Naive thymus-derived CD4-positive, alpha-beta T cell (primary cell): ENCODE data around the gene ADAT3. TPM values are rescaled to one million over a fixed set of nuclear protein-coding genes. Genes with fewer than 3 reads are reported as not detected.

Experiments used
- ATAC-seq: fragments of 150-1000 bp; cut with Tn5 transposase; 2 replicates; pipeline ENCODE4 v1.10.0; 2021; ENCODE audit warnings: mild to moderate bottlenecking, moderate library complexity
- CTCF ChIA-PET: fragments of 350-600 bp; sonication (Branson Sonifier 250); formaldehyde crosslinking; loops from one replicate; lab custom pipeline; 2021; ENCODE audit warnings: antibody characterized with exemption; lab: Charles Lee
- POLR2A ChIA-PET: fragments of 350-600 bp; sonication (Branson Sonifier 250); formaldehyde crosslinking; loops from one replicate; lab custom pipeline; 2021; ENCODE audit warnings: antibody characterized with exemption, inconsistent platforms; lab: Charles Lee
- DNase-seq, 9 donors: peaks; one replicate each; pipeline versions ENCODE4 v3.0.0 to v3.0.0-alpha.2; 2020 to 2022; ENCODE audit warnings: mixed read lengths in 1 of 9
- H3K27ac ChIP-seq: one replicate; pipeline ENCODE4 v1.7.0; 2013; ENCODE audit warnings: mild to moderate bottlenecking, low read depth, low read length, moderate library complexity
- H3K27me3 ChIP-seq, 2 donors: one replicate each; pipeline ENCODE4 v1.7.0; 2013; ENCODE audit warnings: low read length in 2 of 2, mild to moderate bottlenecking in 2 of 2, moderate library complexity in 2 of 2; ENCODE audit not compliant: control insufficient read depth in 2 of 2, insufficient read depth in 2 of 2
- H3K36me3 ChIP-seq, 3 experiments: 1 replicate in 2 of 3; 2 replicates in 1 of 3; pipeline ENCODE4 v1.7.0; 2013; ENCODE audit warnings: low read length in 3 of 3, mild to moderate bottlenecking in 3 of 3, moderate library complexity in 1 of 3; ENCODE audit not compliant: insufficient read depth in 3 of 3, control insufficient read depth in 2 of 3
- H3K4me1 ChIP-seq, 2 donors: one replicate each; pipeline ENCODE4 v1.7.0; 2013; ENCODE audit warnings: low read length in 2 of 2, mild to moderate bottlenecking in 2 of 2, moderate library complexity in 1 of 2; ENCODE audit not compliant: control insufficient read depth in 2 of 2, insufficient read depth in 2 of 2
- H3K4me3 ChIP-seq: 2 replicates; pipeline ENCODE4 v1.7.0; 2013; ENCODE audit warnings: mild to moderate bottlenecking, low read length
- H3K9me3 ChIP-seq, 3 experiments: 1 replicate in 2 of 3; 2 replicates in 1 of 3; pipeline ENCODE4 v1.7.0; 2013; ENCODE audit warnings: low read length in 3 of 3; ENCODE audit not compliant: control insufficient read depth in 2 of 3
- H3K27ac Mint-ChIP-seq, 9 donors: one replicate each; pipeline ENCODE4 v1.8.0; 2020 to 2022; ENCODE audit warnings: mixed read lengths in 9 of 9, mild to moderate bottlenecking in 8 of 9, moderate library complexity in 5 of 9, inconsistent platforms in 2 of 9
- H3K27me3 Mint-ChIP-seq, 5 donors: one replicate each; pipeline ENCODE4 v1.8.0; 2021 to 2022; ENCODE audit warnings: mixed read lengths in 5 of 5, mild to moderate bottlenecking in 1 of 5
- H3K36me3 Mint-ChIP-seq, 5 donors: one replicate each; pipeline ENCODE4 v1.8.0; 2020 to 2022; ENCODE audit warnings: mixed read lengths in 5 of 5, mild to moderate bottlenecking in 3 of 5, inconsistent platforms in 1 of 5
- H3K4me1 Mint-ChIP-seq, 7 donors: one replicate each; pipeline ENCODE4 v1.8.0; 2020 to 2022; ENCODE audit warnings: mixed read lengths in 7 of 7, mild to moderate bottlenecking in 3 of 7, inconsistent platforms in 1 of 7
- H3K4me3 Mint-ChIP-seq, 10 donors: one replicate each; pipeline ENCODE4 v1.8.0; 2020 to 2022; ENCODE audit warnings: mild to moderate bottlenecking in 10 of 10, mixed read lengths in 10 of 10, moderate library complexity in 6 of 10, inconsistent platforms in 2 of 10
- H3K9me3 Mint-ChIP-seq, 11 donors: one replicate each; pipeline ENCODE4 v1.8.0; 2020 to 2022; ENCODE audit warnings: mixed read lengths in 11 of 11, mild to moderate bottlenecking in 4 of 11, inconsistent platforms in 1 of 11, moderate library complexity in 1 of 11
- intact Hi-C, 2 donors: fragments of 100-400 bp; cut with micrococcal nuclease; formaldehyde crosslinking; loops; one replicate each; pipeline ENCODE4 v1.15.1; 2023
- polyA plus RNA-seq, 2 donors: library from polyadenylated mRNA; unstranded; fragments of 300-500 nt; fragmentation: Illumina TruSeq; gene quantifications; one replicate each; pipeline ENCODE4 v1.2.3, GENCODE V29; 2021
- total RNA-seq, 6 experiments: library from RNA in 5 of 6; stranded (reverse) in 5 of 6; gene quantifications; 1 replicate in 5 of 6; 2 replicates in 1 of 6; pipeline ENCODE4 v1.2.3 and lab custom pipeline; 2021 to 2026

Gene ADAT3
- 10 to 100 TPM in 2 of 5 experiments, 1 to 10 TPM in 3; 3.5 to 13.5 (median 6.1) TPM for total RNA-seq
- polyA plus RNA-seq: 1 to 10 TPM; 2.2 to 5.9 TPM
- 1.1 reads per million for total RNA-seq (lab: John Stamatoyannopoulos, UW)

DNA sequence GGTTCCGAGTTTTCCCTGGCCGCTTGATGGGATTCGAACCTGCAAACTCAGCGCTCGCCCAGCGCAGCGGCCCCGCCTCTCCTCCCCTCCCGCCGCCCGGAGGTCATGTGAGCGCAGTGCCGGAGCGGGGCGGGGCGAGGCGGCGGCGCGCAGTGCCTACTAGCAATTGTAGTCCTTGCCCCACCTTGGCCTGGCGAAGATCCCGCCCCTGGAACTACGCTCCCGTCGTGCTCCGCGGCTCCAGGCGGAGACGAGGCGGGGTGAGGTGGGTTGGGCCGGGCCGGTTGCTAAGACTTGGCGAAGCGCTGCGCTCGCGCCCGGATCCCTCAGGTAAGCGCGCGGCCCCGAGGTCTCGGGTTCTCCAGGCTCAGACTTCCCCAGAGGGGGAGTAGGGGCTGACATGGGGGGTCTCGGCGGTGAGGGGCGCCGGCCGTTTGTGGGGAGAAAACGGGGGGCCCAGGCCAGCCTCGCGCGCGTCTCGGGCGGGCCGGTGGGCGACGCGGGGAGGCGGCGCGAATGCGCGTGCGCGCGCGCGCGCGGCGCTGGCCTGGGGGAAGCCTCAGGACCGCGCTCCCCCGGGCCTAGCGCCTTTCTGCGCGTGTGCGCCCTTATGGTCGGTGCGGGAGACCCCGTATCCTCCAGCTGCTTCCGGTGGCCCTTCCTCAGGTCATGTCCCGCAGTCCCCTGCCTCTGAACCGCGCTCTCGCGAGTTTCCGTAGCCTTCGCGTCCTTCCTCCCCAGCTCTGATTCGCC is at the start of gene ADAT3, which contains the start of gene SCAMP4:
Gene ADAT3 (plus strand): TSS at position 290 of the 753 bp plus-strand sequence. CDS start 6,649 bp downstream, outside the sequence.
Gene SCAMP4 (plus strand): TSS at position 290 of the 753 bp plus-strand sequence. CDS start 9,621 bp downstream, outside the sequence.
- peak within 1 kb of the TSS; percentile 88 to 96 (median 92) for H3K4me3 Mint-ChIP-seq
- Histone ChIP-seq H3K27me3 (no peaks in the 10 kb centered on the region), H3K4me1 (peaks cover 10% of the 10 kb centered on the region in 2 donors), H3K9me3 (no peaks in the 10 kb centered on the region), H3K36me3 (no peaks in the 10 kb centered on the region), H3K27ac (peak within 1 kb of the TSS; percentile 75), H3K4me3 (peak within 1 kb of the TSS; percentile 70)
- peak within 1 kb of the TSS; percentile 67 to 96 (median 92) for H3K27ac Mint-ChIP-seq
- CTCF ChIA-PET: interaction anchor here (0.6 to 1.2 kb wide), 2 partner anchors 13 to 41 kb away, joined by 3 read pairs; no protein-coding TSS in a partner anchor
- intact Hi-C loops: loop anchor here (1.0 kb wide), 11 partner anchors 8 to 415 kb away; partner anchors contain the start of genes ABHD17A (in 1 of the 2), AP3D1 (in 1 of the 2), IZUMO4 (in 1 of the 2) and MOB3A (in 1 of the 2)
- H3K27me3 Mint-ChIP-seq: no peaks in the 10 kb centered on the region
- H3K9me3 Mint-ChIP-seq: peaks cover 0 to 2% (median 0%) of the 10 kb centered on the region in 11 donors
- DNase-seq (peak; percentile 90 to 98 (median 97)), ATAC-seq (peak; percentile 98)
- POLR2A ChIA-PET: interaction anchor here (0.8 to 2.3 kb wide), 8 partner anchors 8 to 41 kb away, joined by 3 to 11 read pairs (median 4); partner anchors contain the start of gene ABHD17A
- H3K4me1 Mint-ChIP-seq: peaks cover 13 to 57% (median 39%) of the 10 kb centered on the region in 7 donors
- peaks cover 0 to 2% (median 0%) of the 10 kb centered on the region in 5 donors for H3K36me3 Mint-ChIP-seq

DNA sequence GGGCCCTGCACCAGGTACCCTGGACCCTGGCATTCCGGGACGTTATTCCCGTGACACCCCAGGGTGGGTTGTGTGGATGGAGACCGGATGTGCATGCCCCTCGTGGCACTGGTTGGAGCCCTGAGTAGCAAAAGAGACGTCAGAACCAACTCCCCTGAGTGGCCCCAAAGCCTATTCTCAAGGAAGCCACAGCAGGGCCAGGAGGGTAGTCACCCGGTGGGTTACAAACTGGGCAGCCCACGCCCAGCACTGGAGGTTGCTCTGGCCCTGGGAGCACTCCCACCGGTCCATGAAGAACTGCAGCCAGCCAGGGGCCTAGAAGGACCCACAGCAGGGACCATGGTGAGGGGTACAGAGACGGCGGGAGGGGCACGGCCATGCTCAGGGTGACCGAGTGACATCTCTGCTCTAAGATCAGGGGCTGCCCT is 49.4 kb upstream of the ADAT3 start:
- H3K9me3 Mint-ChIP-seq: no peaks in the 10 kb centered on the region
- no peaks in the 10 kb centered on the region for H3K9me3 ChIP-seq
- ATAC-seq (peak; percentile 6), DNase-seq (peak in 4 of 9 donors; percentile 36 to 45 (median 41))
- H3K27me3 Mint-ChIP-seq: no peaks in the 10 kb centered on the region
- H3K27ac ChIP-seq: peak overlapping the region; percentile 93
- peaks cover 0 to 3% (median 0%) of the 10 kb centered on the region in 3 experiments for H3K36me3 ChIP-seq
- ChIA-PET CTCF (interaction anchor here (0.6 kb wide), 1 partner anchor 18 kb away, joined by 5 read pairs; no protein-coding TSS in a partner anchor), POLR2A (interaction anchor here (0.5 to 2.8 kb wide), 9 partner anchors 9 to 1095 kb away, joined by 3 to 21 read pairs (median 3); partner anchors contain the start of gene CIRBP)
- peak overlapping the region; percentile 82 to 96 (median 91) for H3K27ac Mint-ChIP-seq
- peaks cover 28 to 82% of the 10 kb centered on the region in 2 donors for H3K4me1 ChIP-seq
- peak overlapping the region; percentile 79 to 91 (median 87) for H3K4me3 Mint-ChIP-seq
- peaks cover 9 to 68% (median 51%) of the 10 kb centered on the region in 7 donors for H3K4me1 Mint-ChIP-seq
- H3K36me3 Mint-ChIP-seq: peaks cover 0 to 2% (median 0%) of the 10 kb centered on the region in 5 donors
- no peaks in the 10 kb centered on the region for H3K27me3 ChIP-seq
- intact Hi-C loops: loop anchor here (1.0 to 10.0 kb wide), 4 partner anchors 7 to 591 kb away; partner anchors contain the start of genes ATP8B3 (in 1 of the 2), CIRBP (in 1 of the 2) and KLF16 (in 1 of the 2)
- peak overlapping the region; percentile 84 for H3K4me3 ChIP-seq

DNA sequence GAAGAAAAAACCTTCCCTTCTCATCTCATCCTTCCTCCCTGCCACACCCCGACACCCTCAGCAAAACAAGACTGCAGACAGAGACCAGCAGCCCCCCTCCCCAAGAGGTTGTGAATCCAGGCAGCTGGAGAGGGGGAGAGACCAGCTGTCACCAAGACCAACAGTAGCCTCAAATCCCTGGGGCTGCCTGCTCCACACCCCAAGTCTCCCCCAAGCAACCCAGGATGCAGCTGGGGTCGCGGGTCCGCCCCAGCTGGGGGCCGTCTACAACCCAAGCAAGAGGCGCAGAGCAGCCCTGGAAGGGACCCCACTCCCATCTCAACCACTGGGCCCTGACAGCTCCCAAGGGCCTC is 48.9 kb upstream of the ADAT3 start:
- peak overlapping the region; percentile 79 to 91 (median 87) for H3K4me3 Mint-ChIP-seq
- Histone ChIP-seq H3K4me3 (peak overlapping the region; percentile 84), H3K9me3 (no peaks in the 10 kb centered on the region), H3K27ac (peak overlapping the region; percentile 93), H3K27me3 (no peaks in the 10 kb centered on the region), H3K36me3 (peaks cover 0 to 3% (median 0%) of the 10 kb centered on the region in 3 experiments), H3K4me1 (peaks cover 28 to 84% of the 10 kb centered on the region in 2 donors)
- no peaks in the 10 kb centered on the region for H3K27me3 Mint-ChIP-seq
- H3K27ac Mint-ChIP-seq: peak overlapping the region; percentile 82 to 96 (median 91)
- DNase-seq (peak in 1 of 9 donors; percentile 28), ATAC-seq (no peak)
- H3K36me3 Mint-ChIP-seq: peaks cover 0 to 2% (median 0%) of the 10 kb centered on the region in 5 donors
- peaks cover 7 to 68% (median 51%) of the 10 kb centered on the region in 7 donors for H3K4me1 Mint-ChIP-seq
- peaks cover 0 to under 1% (median 0%) of the 10 kb centered on the region in 11 donors for H3K9me3 Mint-ChIP-seq
- intact Hi-C loops: loop anchor here in 1 of 2 donors (10.0 kb wide), 1 partner anchor 592 kb away; the partner anchor contains the start of gene CIRBP
- POLR2A ChIA-PET: interaction anchor here (0.6 to 2.8 kb wide), 11 partner anchors 8 to 1094 kb away, joined by 3 to 21 read pairs (median 5); partner anchors contain the start of genes ABHD17A and CIRBP
- CTCF ChIA-PET: interaction anchor here (0.6 kb wide), 1 partner anchor 18 kb away, joined by 5 read pairs; no protein-coding TSS in a partner anchor

DNA sequence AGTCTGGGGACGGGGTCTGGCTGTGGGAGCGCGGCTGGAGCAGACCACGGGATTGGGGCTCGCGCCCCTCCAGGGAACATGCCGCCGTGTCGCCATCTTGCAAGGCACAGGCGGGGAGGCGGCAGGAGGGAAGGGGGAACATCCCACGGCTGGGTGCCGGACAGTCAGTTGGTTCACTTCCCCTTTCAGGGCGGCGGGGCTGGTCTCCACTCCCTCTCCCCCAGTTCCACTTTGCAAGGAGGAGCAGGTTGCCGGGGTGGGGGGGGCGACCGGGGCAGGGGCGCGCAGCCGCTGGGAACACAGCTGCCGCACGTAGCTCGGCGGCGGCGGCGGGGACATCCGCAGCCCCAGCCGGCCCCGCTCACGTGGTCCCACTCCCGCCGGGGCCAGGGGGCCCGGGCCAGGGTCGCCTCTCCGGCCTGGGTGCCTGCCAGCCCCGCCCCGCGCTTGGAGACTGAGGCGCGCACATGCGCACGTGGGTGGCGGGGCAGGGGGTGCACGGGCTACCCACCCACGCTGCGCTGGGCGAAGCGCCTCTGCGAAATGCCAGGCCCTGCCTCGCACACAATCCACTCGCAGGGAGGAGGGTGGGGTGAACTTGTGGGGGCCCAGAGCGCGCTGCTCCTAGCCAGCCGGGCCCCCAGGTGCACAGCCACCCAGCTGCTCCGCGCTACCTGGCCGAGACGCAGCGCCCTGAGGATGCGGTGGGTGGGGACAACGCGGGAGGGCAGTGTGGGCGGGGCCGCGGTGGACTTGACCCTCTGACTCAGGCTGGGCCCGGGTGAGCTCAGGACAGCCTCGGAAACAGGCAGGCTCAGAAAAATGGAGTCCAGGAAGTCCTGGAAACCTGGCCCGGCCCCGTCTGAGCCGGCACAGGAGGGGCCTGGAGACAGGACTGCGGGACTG is 48.2 kb upstream of the ADAT3 start:
- intact Hi-C loops: loop anchor here in 1 of 2 donors (10.0 kb wide), 1 partner anchor 592 kb away; the partner anchor contains the start of gene CIRBP
- H3K36me3 Mint-ChIP-seq: peaks cover 0 to 2% (median 0%) of the 10 kb centered on the region in 5 donors
- POLR2A ChIA-PET: interaction anchor here (0.6 to 2.8 kb wide), 17 partner anchors 8 to 1094 kb away, joined by 3 to 21 read pairs (median 3); partner anchors contain the start of genes ABHD17A, AP3D1, CIRBP and GADD45B

DNA sequence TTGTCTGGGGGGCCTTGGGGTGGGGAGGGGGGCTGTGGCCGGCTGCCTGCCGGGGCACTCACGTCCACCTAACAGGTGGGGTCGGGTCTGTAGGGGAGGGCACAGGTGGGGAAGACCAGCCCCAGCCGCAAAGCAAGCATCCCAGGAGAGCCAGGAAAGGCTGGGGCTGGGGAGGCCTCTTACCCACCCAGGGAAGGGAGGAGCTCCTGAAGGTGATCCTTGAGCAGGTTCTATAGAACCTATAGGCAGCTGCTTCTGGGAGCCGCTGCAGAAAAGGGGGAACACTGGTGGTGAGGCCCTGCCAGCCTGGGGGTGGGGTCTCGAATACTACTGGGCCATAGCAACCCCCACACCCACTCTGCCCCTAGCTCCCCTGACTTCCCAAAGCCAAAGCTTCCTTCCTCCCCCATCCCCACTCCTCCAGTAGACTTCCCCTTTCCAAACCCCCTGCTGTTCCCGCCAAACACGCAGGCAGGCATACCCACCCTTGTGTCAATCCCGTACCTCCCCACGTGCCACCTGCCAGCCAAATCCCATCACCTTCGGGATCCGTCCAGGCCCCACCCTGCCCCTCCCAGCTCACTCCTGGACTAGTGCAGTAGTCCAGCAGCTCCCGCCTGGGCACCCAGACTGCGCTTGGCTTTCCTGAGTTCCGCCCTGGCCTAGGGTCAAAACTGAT is 47.4 kb upstream of the ADAT3 start:
- H3K27me3 Mint-ChIP-seq: no peaks in the 10 kb centered on the region
- Histone ChIP-seq H3K4me3 (no peak overlapping the region), H3K36me3 (peaks cover 0 to 3% (median 0%) of the 10 kb centered on the region in 3 experiments), H3K9me3 (no peaks in the 10 kb centered on the region), H3K27me3 (no peaks in the 10 kb centered on the region), H3K27ac (peak overlapping the region; percentile 93), H3K4me1 (peaks cover 37 to 80% of the 10 kb centered on the region in 2 donors)
- DNase-seq: no peak
- H3K9me3 Mint-ChIP-seq: peaks cover 0 to 2% (median 0%) of the 10 kb centered on the region in 11 donors
- H3K36me3 Mint-ChIP-seq: peaks cover 0 to 2% (median 0%) of the 10 kb centered on the region in 5 donors
- CTCF ChIA-PET: interaction anchor here (0.7 to 1.3 kb wide), 4 partner anchors 9 to 44 kb away, joined by 3 to 4 read pairs (median 3); no protein-coding TSS in a partner anchor
- POLR2A ChIA-PET: interaction anchor here (0.7 to 2.8 kb wide), 12 partner anchors 9 to 618 kb away, joined by 3 to 21 read pairs (median 4); partner anchors contain the start of genes ABHD17A, AP3D1 and GADD45B
- peak overlapping the region; percentile 56 to 98 (median 92) for H3K27ac Mint-ChIP-seq
- no peak for ATAC-seq
- H3K4me1 Mint-ChIP-seq: peaks cover 10 to 71% (median 53%) of the 10 kb centered on the region in 7 donors
- intact Hi-C loops: loop anchor here in 1 of 2 donors (10.0 kb wide), 1 partner anchor 593 kb away; the partner anchor contains the start of gene CIRBP
- peak overlapping the region; percentile 48 to 88 (median 68) for H3K4me3 Mint-ChIP-seq

More for the DNA sequence above, 48.2 kb upstream of the ADAT3 start:
- H3K4me1 Mint-ChIP-seq: peaks cover 10 to 72% (median 56%) of the 10 kb centered on the region in 7 donors
- H3K4me3 ChIP-seq: peak overlapping the region; percentile 84
- no peaks in the 10 kb centered on the region for H3K27me3 ChIP-seq
- H3K36me3 ChIP-seq: peaks cover 0 to 3% (median 0%) of the 10 kb centered on the region in 3 experiments
- H3K4me1 ChIP-seq: peaks cover 34 to 85% of the 10 kb centered on the region in 2 donors
- peak overlapping the region; percentile 79 to 91 (median 87) for H3K4me3 Mint-ChIP-seq
- H3K9me3 ChIP-seq: no peaks in the 10 kb centered on the region
- H3K27ac ChIP-seq: peak overlapping the region; percentile 93
- no peaks in the 10 kb centered on the region for H3K27me3 Mint-ChIP-seq
- DNase-seq (peak in 4 of 9 donors; percentile 38 to 65 (median 40)), ATAC-seq (peak; percentile 26)
- peak overlapping the region; percentile 82 to 97 (median 92) for H3K27ac Mint-ChIP-seq
- peaks cover 0 to 2% (median 0%) of the 10 kb centered on the region in 11 donors for H3K9me3 Mint-ChIP-seq
- CTCF ChIA-PET: interaction anchor here (0.6 to 1.0 kb wide), 4 partner anchors 11 to 45 kb away, joined by 3 to 5 read pairs (median 4); no protein-coding TSS in a partner anchor
